GM12874 (cell line): ENCODE measurements around the gene AGBL3.

Experiments
- CTCF ChIP-seq: IDR thresholded peaks from 2 replicates; pipeline ENCODE4 v1.5.1; 2011; ENCODE audit warnings: low read depth, mild to moderate bottlenecking, control low read depth, low read length, moderate library complexity; ENCODE audit not compliant: insufficient read depth

Gene AGBL3

GRCh38 chr7:135152442-135152841 lies 166.1 kb downstream of the AGBL3 start:
- TF ChIP-seq CTCF: no peak

DNA sequence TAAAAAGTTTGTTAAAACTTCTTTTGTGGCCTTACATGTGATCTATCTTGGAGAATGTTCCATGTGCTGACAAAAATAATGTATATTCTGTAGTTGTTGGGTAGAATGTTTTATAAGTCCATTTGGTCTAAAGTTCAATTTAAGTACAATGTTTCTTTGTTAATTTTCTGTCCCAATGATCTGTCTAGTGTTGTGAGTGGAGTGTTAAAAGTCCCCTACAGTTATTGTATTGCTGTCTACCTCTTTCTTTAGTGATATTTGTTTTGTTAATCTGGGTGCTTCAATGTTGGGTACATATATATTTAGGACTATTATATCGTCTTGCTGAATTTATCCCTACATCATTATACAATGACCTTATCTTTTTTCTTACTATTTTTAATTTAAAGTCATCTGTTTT lies 168.4 kb downstream of the AGBL3 start:
- no peak for TF ChIP-seq CTCF

GRCh38 chr7:135156290-135156689 lies 170.0 kb downstream of the AGBL3 start:
- TF ChIP-seq CTCF: no peak

- no peak for TF ChIP-seq CTCF
These were observed 171.9 kb downstream of the AGBL3 start for GRCh38 chr7:135158141-135158655.

- TF ChIP-seq CTCF: no peak
These were observed 172.6 kb downstream of the AGBL3 start for GRCh38 chr7:135158874-135159273.

DNA sequence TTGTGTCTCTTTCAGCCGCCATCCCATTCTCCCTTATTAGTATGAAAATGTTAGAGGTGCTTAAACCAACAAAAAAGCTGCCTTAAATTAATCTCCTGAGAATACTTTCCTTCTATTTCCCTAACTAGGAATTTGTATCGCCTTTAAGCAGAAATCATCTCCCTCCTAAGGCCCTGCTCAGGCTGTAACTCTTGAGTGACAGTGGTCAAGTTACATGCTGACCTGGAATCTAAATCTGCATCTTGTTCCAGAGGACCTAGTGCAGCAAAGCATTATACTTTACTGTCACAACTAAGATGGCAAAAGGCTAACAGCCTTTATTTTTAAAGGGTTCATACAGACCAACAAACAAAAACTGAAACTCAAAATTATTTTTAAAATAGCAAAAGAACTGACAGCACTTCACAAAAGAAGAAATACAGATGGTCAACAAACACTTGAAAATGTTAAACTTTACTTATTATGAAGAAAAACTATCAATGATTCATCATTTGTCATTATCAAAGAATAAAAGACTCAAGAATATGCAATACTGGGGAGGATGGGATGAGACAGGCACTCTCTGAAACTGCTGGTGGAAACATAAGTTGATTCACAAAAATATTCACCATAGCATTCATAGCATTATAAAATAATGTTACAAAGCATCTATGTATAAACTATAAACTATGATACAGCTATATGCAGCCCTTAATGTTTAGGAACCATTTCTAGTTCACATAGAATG lies 173.2 kb downstream of the AGBL3 start:
- TF ChIP-seq CTCF: no peak

- no peak for TF ChIP-seq CTCF
These were observed 174.0 kb downstream of the AGBL3 start for GRCh38 chr7:135160098-135160857.
